Activated naive CD4-positive, alpha-beta T cell treated with anti-CD3 and anti-CD28 coated beads, Interleukin-2, amount 10 ng/mL, durations not matched to agents 5 hours and 36 hours (primary cell): ENCODE measurements around the gene RNF115. TPM values are rescaled to one million over a fixed set of nuclear protein-coding genes. Genes with fewer than 3 reads are reported as not detected.

Source experiments
- microRNA-seq: library from miRNA; unstranded; fragments of <30 nt; microRNA quantifications from one replicate; pipeline ENCODE4 v1.2.0, GENCODE V29; 2022; ENCODE audit warnings: borderline microRNAs expressed, borderline replicate concordance
- total RNA-seq, 2 experiments: library from RNA; stranded (reverse); gene quantifications; one replicate each; pipeline ENCODE4 v1.2.3, GENCODE V29; 2021

RNF115 gene
- 10 to 100 TPM; 14.3 to 15.6 TPM for total RNA-seq

GRCh38 chr1:145823565-145824498 lies at the start of gene RNF115, which contains the start of gene POLR3C:
TSS of gene RNF115 (minus strand) at chr1:145824095. CDS start at chr1:145823873, 222 bp downstream.
TSS of gene POLR3C (plus strand) at chr1:145824200. CDS start at chr1:145825777, 1,577 bp downstream.

GRCh38 chr1:145858901-145859490 lies 35.1 kb upstream of the RNF115 start, which contains the start of gene PIAS3:
TSS of gene PIAS3 (minus strand) at chr1:145859081. CDS start at chr1:145858990, 91 bp downstream.

DNA sequence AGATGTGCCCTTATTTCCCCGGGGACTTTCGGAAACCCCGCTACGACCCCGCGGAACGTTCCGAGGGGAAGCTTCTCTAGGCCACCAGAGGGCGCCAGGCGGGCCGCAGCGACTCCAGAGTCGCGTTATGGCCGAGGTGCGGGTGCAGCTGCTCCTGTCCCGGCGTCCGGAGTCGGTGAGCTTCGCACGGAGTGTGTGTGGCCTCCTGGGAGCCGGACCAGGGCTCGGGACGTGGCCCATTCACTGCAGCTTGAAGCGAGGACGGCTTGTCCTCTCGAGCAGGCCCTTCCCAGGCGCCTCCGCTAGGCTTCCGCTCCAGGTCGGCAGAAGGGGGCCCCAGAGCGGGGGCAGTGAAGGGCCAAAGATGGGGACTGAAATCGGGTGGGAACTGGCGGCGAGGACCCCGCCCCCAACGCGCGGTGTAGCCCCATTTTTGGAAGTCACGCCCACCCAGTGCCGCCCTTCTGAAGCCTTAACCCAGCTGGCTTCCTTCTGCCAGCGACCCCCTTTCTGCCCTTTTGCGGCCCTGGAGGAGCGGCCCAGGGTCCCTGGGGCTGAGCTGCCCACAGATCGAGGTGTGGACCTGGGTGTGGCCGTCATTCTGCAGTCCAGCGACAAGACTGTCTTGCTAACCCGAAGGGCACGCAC lies 21.7 kb upstream of the RNF115 start, which contains the start of gene NUDT17:
Gene NUDT17, plus strand, starts transcription at position 117 of the 648 bp plus-strand sequence. Its CDS starts 11 bp downstream, at position 128.

GRCh38 chr1:145719230-145720079 lies 104.4 kb downstream of the RNF115 start, which contains the start of gene CD160:
TSS of gene CD160 (plus strand) at chr1:145719499. CDS start at chr1:145728328, 8,829 bp downstream.

DNA sequence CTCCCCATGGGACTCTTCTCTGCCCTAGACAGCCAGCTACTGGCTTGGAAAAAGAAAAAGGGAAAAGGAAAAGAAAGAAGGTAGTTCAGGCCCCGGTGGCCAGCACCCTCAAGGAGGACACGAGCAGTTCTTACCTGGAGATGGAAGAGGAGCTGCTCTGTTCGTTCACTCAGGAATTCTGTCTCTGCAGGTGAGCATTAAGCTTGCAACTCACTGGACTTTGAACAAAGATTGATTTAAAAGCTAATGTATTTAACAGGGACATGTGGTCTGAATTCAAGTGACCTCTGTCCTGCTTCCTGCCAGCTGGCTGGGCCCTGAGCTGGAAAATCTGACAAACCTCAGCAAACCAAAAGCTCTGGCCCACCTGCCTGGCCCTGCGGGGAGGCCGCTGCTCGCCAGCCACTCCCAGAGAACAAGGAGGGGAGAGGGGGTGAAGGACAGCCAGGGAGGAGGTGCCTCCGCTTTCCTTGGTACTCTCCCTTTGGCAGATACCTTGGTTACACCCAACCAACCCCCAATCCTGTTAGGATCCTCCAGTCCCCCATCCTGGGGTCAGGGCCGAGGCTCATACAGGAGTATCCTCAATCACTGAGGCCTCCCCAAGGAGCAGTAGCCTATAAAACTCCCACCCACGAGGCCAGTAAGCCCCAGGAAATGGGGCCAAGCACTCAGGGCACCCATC lies 116.6 kb downstream of the RNF115 start, which contains the start of gene PDZK1:
Gene PDZK1, minus strand, starts transcription at position 186 of the 685 bp plus-strand sequence. CDS start 19,347 bp downstream, outside the sequence.

Small RNA genes lying within 50 kb of the gene (microRNA-seq; reads per million reads assigned to microRNA genes)
- gene MIR6736: not detected

Other genes starting within 250 kb of the RNF115 start
- 10 to 100 TPM; 30.8 to 33.4 TPM for gene GPR89A, start 216.1 kb downstream of the RNF115 start, total RNA-seq
- under 1 TPM; 0.25 to 0.29 TPM for gene PDZK1, start 116.7 kb downstream of the RNF115 start, total RNA-seq
- under 1 TPM in 1 of 2 experiments, not detected in 1; 0.10 TPM for gene CD160, start 104.6 kb downstream of the RNF115 start, total RNA-seq
- 10 to 100 TPM; 32.3 to 32.5 TPM for gene POLR3C, start 105 bp upstream of the RNF115 start, total RNA-seq
- gene NUDT17, start 21.5 kb upstream of the RNF115 start, total RNA-seq: 1 to 10 TPM; 2.8 to 3.9 TPM
- gene PIAS3, start 35.0 kb upstream of the RNF115 start, total RNA-seq: 10 to 100 TPM; 15.9 to 16.8 TPM
- gene ANKRD35, start 61.8 kb upstream of the RNF115 start, total RNA-seq: under 1 TPM in 1 of 2 experiments, not detected in 1; 0.10 TPM
- 1 to 10 TPM; 1.1 to 1.4 TPM for gene ITGA10, start 86.0 kb upstream of the RNF115 start, total RNA-seq
- gene PEX11B, start 94.6 kb upstream of the RNF115 start, total RNA-seq: 10 to 100 TPM; 34.1 to 35.4 TPM
- gene RBM8A, start 103.4 kb upstream of the RNF115 start, total RNA-seq: 100 to 1,000 TPM; 162 to 169 TPM
- gene LIX1L, start 133.9 kb upstream of the RNF115 start, total RNA-seq: 10 to 100 TPM; 56.5 TPM
- gene ANKRD34A, start 140.5 kb upstream of the RNF115 start, total RNA-seq: 1 to 10 TPM; 3.2 to 3.8 TPM
- 10 to 100 TPM; 26.8 to 27.8 TPM for gene POLR3GL, start 140.6 kb upstream of the RNF115 start, total RNA-seq
- gene TXNIP, start 172.5 kb upstream of the RNF115 start, total RNA-seq: 100 to 1,000 TPM; 461 to 468 TPM
- gene HJV, start 197.6 kb upstream of the RNF115 start, total RNA-seq: not detected